SK-N-SH (cell line): ENCODE data around the gene KDM4C.

ENCODE experiments used
- EP300 ChIP-seq, 2 experiments: IDR thresholded peaks; 2 replicates each; pipeline versions ENCODE4 v1.4.0 to v1.6.1; 2012; ENCODE audit warnings: borderline replicate concordance in 1 of 2, low read depth in 1 of 2, low read length in 1 of 2
- FOXJ3 ChIP-seq: sonication (generic); formaldehyde crosslinking; IDR thresholded peaks from 2 replicates; pipeline ENCODE4 v1.5.1; 2020; ENCODE audit warnings: mild to moderate bottlenecking, missing genetic modification reagents
- RAD21 ChIP-seq: IDR thresholded peaks from 2 replicates; pipeline ENCODE4 v1.6.1; 2012; ENCODE audit warnings: mild to moderate bottlenecking, low read length
- RFX5 ChIP-seq: IDR thresholded peaks from 2 replicates; pipeline ENCODE4 v1.6.1; 2012; ENCODE audit warnings: mild to moderate bottlenecking, improper control_type of control experiment, low read length
- TCF12 ChIP-seq: IDR thresholded peaks from 2 replicates; pipeline ENCODE4 v1.4.0; 2012
- TEAD4 ChIP-seq: IDR thresholded peaks from 2 replicates; pipeline ENCODE4 v1.4.0; 2012; ENCODE audit warnings: mild to moderate bottlenecking, borderline replicate concordance; ENCODE audit not compliant: insufficient read depth
- YY1 ChIP-seq: IDR thresholded peaks from 2 replicates; pipeline ENCODE4 v1.4.0; 2012; ENCODE audit warnings: low read depth, mild to moderate bottlenecking
- TF ChIP-seq, protein P1 (sequence below): IDR thresholded peaks from 2 replicates; pipeline ENCODE4 v1.4.0; 2012; ENCODE audit warnings: low read depth
- TF ChIP-seq, protein P2 (sequence below): fragments of 200-600 bp; sonication (generic); IDR thresholded peaks from 2 replicates; pipeline ENCODE4 v1.6.1; 2017; ENCODE audit warnings: antibody characterized with exemption, mild to moderate bottlenecking, moderate library complexity
- TF ChIP-seq, protein P3 (sequence below): IDR thresholded peaks from 2 replicates; pipeline ENCODE4 v1.4.0; 2012; ENCODE audit warnings: low read depth, borderline replicate concordance

DNA sequence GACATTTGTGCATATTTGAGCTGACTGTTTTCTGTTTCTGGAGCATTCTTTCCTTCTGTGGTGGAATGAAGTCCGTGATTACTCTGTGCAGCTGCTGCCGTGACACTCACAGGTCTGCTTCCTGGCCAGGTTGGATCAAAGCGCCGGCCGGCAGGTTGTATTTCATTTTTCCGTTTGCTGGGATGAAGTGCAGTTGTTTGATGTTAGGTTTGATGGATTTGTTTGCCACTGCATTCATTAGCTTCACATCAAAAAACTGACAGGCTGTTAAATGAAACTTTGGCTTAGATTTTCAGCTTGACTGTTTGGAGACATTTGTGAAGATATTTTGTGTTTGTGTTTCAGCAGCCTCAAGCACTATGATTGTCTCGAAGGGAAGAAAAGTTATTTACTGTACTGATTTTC lies 140.1 kb downstream of the KDM4C start:
- TF ChIP-seq, protein P1, sequence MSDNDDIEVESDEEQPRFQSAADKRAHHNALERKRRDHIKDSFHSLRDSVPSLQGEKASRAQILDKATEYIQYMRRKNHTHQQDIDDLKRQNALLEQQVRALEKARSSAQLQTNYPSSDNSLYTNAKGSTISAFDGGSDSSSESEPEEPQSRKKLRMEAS, result no peak
- TF ChIP-seq, protein P2, sequence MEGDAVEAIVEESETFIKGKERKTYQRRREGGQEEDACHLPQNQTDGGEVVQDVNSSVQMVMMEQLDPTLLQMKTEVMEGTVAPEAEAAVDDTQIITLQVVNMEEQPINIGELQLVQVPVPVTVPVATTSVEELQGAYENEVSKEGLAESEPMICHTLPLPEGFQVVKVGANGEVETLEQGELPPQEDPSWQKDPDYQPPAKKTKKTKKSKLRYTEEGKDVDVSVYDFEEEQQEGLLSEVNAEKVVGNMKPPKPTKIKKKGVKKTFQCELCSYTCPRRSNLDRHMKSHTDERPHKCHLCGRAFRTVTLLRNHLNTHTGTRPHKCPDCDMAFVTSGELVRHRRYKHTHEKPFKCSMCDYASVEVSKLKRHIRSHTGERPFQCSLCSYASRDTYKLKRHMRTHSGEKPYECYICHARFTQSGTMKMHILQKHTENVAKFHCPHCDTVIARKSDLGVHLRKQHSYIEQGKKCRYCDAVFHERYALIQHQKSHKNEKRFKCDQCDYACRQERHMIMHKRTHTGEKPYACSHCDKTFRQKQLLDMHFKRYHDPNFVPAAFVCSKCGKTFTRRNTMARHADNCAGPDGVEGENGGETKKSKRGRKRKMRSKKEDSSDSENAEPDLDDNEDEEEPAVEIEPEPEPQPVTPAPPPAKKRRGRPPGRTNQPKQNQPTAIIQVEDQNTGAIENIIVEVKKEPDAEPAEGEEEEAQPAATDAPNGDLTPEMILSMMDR, result no peak
- TF ChIP-seq FOXJ3 (no peak), YY1 (no peak), RAD21 (no peak), TEAD4 (no peak), EP300 (IDR thresholded peaks at IDR 0.05; ENCODE audit: borderline replicate concordance in 1 of 2, low read depth in 1 of 2, low read length in 1 of 2) (no peak), RFX5 (no peak), TCF12 (no peak)
- TF ChIP-seq, protein P3, sequence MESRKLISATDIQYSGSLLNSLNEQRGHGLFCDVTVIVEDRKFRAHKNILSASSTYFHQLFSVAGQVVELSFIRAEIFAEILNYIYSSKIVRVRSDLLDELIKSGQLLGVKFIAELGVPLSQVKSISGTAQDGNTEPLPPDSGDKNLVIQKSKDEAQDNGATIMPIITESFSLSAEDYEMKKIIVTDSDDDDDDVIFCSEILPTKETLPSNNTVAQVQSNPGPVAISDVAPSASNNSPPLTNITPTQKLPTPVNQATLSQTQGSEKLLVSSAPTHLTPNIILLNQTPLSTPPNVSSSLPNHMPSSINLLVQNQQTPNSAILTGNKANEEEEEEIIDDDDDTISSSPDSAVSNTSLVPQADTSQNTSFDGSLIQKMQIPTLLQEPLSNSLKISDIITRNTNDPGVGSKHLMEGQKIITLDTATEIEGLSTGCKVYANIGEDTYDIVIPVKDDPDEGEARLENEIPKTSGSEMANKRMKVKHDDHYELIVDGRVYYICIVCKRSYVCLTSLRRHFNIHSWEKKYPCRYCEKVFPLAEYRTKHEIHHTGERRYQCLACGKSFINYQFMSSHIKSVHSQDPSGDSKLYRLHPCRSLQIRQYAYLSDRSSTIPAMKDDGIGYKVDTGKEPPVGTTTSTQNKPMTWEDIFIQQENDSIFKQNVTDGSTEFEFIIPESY, result no peak
